Parathyroid adenoma (tissue), 2 donors: ENCODE results near the gene PSMB5.

ENCODE experiments used
- H2AFZ ChIP-seq: fragments of 300-600 bp; sonication (generic); one replicate; pipeline ENCODE4 v1.7.0; 2017; ENCODE audit warnings: antibody characterized with exemption, mild to moderate bottlenecking
- H3K27ac ChIP-seq: fragments of 300-600 bp; sonication (generic); one replicate; pipeline ENCODE4 v1.7.0; 2017
- H3K27me3 ChIP-seq: fragments of 300-600 bp; sonication (generic); one replicate; pipeline ENCODE4 v1.7.0; 2017; ENCODE audit warnings: low read length; ENCODE audit not compliant: control insufficient read depth, insufficient read depth
- H3K36me3 ChIP-seq: fragments of 300-600 bp; sonication (generic); one replicate; pipeline ENCODE4 v1.7.0; 2017; ENCODE audit warnings: low read length; ENCODE audit not compliant: control insufficient read depth, insufficient read depth
- H3K4me1 ChIP-seq: fragments of 300-600 bp; sonication (generic); one replicate; pipeline ENCODE4 v1.7.0; 2017; ENCODE audit warnings: control low read depth
- H3K4me2 ChIP-seq: fragments of 300-600 bp; sonication (generic); one replicate; pipeline ENCODE4 v1.7.0; 2017; ENCODE audit warnings: low read length
- H3K4me3 ChIP-seq: fragments of 300-600 bp; sonication (generic); one replicate; pipeline ENCODE4 v1.7.0; 2017; ENCODE audit warnings: low read depth, low read length
- H3K79me2 ChIP-seq: fragments of 300-600 bp; sonication (generic); one replicate; pipeline ENCODE4 v1.7.0; 2017; ENCODE audit warnings: control low read depth
- H3K9ac ChIP-seq: fragments of 300-600 bp; sonication (generic); one replicate; pipeline ENCODE4 v1.7.0; 2017; ENCODE audit warnings: mild to moderate bottlenecking
- H3K9me3 ChIP-seq: fragments of 300-600 bp; sonication (generic); one replicate; pipeline ENCODE4 v1.7.0; 2017; ENCODE audit warnings: low read length; ENCODE audit not compliant: control insufficient read depth
- CTCF ChIP-seq: fragments of 300-600 bp; sonication (generic); IDR thresholded peaks from one replicate; pipeline ENCODE4 v1.7.0; 2017; ENCODE audit warnings: antibody characterized with exemption, mild to moderate bottlenecking
- donor health status: primary hyperparathyroidism.

The PSMB5 gene

GRCh38 chr14:23040100-23040499, 5.4 kb upstream of the PSMB5 start:
- H3K4me3 ChIP-seq = no peak overlapping the region
- no peaks in the 10 kb centered on the region for H3K4me1 ChIP-seq
- no peak overlapping the region for H2AFZ ChIP-seq
- H3K9me3 ChIP-seq = no peaks in the 10 kb centered on the region
- H3K36me3 ChIP-seq = no peaks in the 10 kb centered on the region
- H3K9ac ChIP-seq = no peak overlapping the region
- no peak for TF ChIP-seq CTCF
- H3K27ac ChIP-seq = no peak overlapping the region
- no peaks in the 10 kb centered on the region for H3K27me3 ChIP-seq
- H3K79me2 ChIP-seq = no peaks in the 10 kb centered on the region
- no peak overlapping the region for H3K4me2 ChIP-seq

DNA sequence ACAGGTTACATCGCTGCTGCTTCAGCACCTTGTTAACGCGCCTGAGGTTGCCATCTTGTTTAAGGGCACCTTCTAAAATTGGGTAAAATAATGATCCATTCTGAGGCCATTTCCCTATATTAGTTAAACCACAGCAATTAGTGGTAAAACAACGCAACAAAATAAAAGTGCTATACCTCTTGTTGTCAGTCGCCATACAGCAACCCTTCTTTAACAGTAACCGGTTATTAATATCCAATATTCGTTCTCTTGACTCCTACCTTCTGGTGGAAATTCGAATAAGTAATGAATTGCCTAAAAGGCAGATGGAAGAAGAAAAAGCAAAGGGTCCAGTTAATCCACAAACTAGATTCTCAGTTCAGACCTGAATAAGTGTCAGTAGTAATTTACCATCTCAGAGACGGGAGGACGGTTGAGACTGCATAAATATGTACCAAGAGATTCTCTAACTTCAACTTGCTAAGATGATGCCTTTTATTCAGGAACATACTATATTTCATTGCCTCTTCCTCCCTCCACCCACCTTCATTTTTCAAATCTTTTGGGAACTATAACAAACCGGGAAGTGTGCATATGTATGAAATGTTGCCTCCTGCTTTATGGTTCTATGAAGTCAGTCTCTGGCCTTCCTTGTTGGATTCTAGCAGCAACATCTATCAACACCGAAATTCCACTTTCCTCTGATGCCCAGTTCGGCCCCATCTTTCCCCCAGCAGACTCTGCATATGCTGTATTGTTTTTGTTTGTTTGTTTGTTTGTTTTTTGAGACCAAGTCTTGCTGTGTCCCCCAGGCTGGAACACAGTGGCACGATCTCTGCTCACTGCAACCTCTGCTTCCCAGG, 824 bp upstream of the PSMB5 start:
- peak overlapping the region; percentile 95 for H3K4me2 ChIP-seq
- H3K27me3 ChIP-seq = no peaks in the 10 kb centered on the region
- peak overlapping the region; percentile 93 for H3K4me3 ChIP-seq
- no peaks in the 10 kb centered on the region for H3K36me3 ChIP-seq
- no peaks in the 10 kb centered on the region for H3K9me3 ChIP-seq
- H3K27ac ChIP-seq = peak overlapping the region; percentile 96
- no peak for TF ChIP-seq CTCF
- peak overlapping the region; percentile 87 for H2AFZ ChIP-seq
- peaks cover 18% of the 10 kb centered on the region for H3K79me2 ChIP-seq
- H3K9ac ChIP-seq = no peak overlapping the region
- peaks cover 9% of the 10 kb centered on the region for H3K4me1 ChIP-seq

DNA sequence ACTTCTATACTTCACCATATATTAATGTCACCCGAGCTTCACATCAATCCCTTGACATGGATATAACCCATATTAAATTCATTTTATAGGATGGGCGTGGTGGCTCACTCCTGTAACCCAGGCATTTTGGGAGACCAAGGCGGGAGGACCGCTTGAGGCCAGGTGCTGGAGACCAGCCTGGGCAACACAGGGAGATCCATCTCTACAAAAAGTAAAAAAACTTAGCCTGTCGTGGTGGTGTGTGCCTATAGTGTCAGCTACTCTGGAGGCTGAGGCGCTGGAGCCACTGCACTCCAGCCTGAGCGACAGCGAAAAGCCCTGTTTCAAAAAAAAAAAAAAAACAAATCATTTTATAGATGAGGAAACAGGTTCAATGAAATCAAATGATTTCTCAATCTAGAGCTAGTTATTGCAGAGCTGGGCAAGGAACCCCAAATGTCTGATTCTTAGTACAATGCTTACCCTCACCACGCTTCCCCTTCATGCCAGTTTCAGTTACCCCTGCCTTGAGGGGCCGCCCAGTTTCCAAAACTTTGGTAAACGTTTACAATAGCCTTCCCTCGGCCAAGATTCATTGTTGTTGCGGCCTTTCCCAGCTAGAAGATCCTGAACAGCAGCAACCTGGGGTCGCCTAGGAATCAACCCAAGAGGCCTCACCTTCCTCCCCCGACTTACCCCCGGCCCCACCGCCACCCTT, 751 bp downstream of the PSMB5 start:
- H3K4me1 ChIP-seq = peaks cover 9% of the 10 kb centered on the region
- H3K4me3 ChIP-seq = peak overlapping the region; percentile 93
- H3K9ac ChIP-seq = peak overlapping the region; percentile 70
- H3K79me2 ChIP-seq = peaks cover 24% of the 10 kb centered on the region
- H2AFZ ChIP-seq = peak overlapping the region; percentile 87
- H3K9me3 ChIP-seq = no peaks in the 10 kb centered on the region
- peak overlapping the region; percentile 96 for H3K27ac ChIP-seq
- H3K36me3 ChIP-seq = no peaks in the 10 kb centered on the region
- no peak for TF ChIP-seq CTCF
- no peaks in the 10 kb centered on the region for H3K27me3 ChIP-seq
- peak overlapping the region; percentile 95 for H3K4me2 ChIP-seq

DNA sequence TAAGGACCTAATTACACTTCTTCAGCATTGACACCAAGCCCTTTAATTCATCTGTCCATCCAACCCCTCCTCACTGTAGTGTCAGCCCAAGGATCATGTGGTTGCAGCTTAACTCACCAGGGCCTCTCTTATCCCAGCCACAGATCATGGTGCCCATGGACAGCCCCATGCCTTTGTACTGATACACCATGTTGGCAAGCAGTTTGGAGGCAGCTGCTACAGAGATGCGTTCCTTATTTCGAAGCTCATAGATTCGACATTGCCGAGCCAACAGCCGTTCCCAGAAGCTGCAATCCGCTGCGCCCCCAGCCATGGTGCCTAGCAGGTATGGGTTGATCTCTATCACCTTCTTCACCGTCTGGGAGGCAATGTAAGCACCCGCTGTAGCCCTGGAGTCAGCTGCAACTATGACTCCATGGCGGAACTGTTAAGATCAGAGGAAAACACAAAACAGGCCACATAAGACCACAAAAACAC, 1.4 kb downstream of the PSMB5 start:
- no peaks in the 10 kb centered on the region for H3K36me3 ChIP-seq
- H3K27ac ChIP-seq = no peak overlapping the region
- peaks cover 24% of the 10 kb centered on the region for H3K79me2 ChIP-seq
- no peak overlapping the region for H2AFZ ChIP-seq
- peak overlapping the region; percentile 95 for H3K4me2 ChIP-seq
- H3K9me3 ChIP-seq = no peaks in the 10 kb centered on the region
- no peak for TF ChIP-seq CTCF
- no peak overlapping the region for H3K9ac ChIP-seq
- no peaks in the 10 kb centered on the region for H3K27me3 ChIP-seq
- no peak overlapping the region for H3K4me3 ChIP-seq
- H3K4me1 ChIP-seq = peaks cover 9% of the 10 kb centered on the region
